Psoas muscle (tissue), 8 donors: ENCODE measurements around the gene TM4SF1. TPM values are rescaled to one million over a fixed set of nuclear protein-coding genes. Genes with fewer than 3 reads are reported as not detected.

Experiments
- ATAC-seq, 4 donors: fragments of 200-7000 bp; cut with Tn5 transposase; one replicate each; pipeline ENCODE4 v1.9.1; 2020; ENCODE audit warnings: moderate library complexity in 3 of 4, mild to moderate bottlenecking in 2 of 4
- DNase-seq, 2 donors: peaks; one replicate each; pipeline ENCODE4 v3.0.0-alpha.2; 2020
- H3K27ac ChIP-seq: fragments of 200-600 bp; one replicate; pipeline ENCODE4 v1.8.0; 2022
- H3K27me3 ChIP-seq, 3 donors: fragments of 200-600 bp in 1 of 3; one replicate each; pipeline versions ENCODE4 v1.6.1 to v1.8.0; 2013 to 2022; ENCODE audit warnings: low read length in 2 of 3, mild to moderate bottlenecking in 2 of 3, moderate library complexity in 1 of 3; ENCODE audit not compliant: insufficient read depth in 3 of 3
- H3K36me3 ChIP-seq, 2 donors: fragments of 200-600 bp in 1 of 2; one replicate each; pipeline versions ENCODE4 v1.6.1 to v1.8.0; 2013 to 2022; ENCODE audit warnings: low read depth in 1 of 2, mild to moderate bottlenecking in 1 of 2, moderate library complexity in 1 of 2; ENCODE audit not compliant: insufficient read depth in 1 of 2
- H3K4me1 ChIP-seq: fragments of 200-600 bp; one replicate; pipeline ENCODE4 v1.8.0; 2022
- H3K4me3 ChIP-seq: fragments of 200-600 bp; one replicate; pipeline ENCODE4 v1.8.0; 2022; ENCODE audit warnings: mild to moderate bottlenecking
- H3K9me3 ChIP-seq: fragments of 200-600 bp; one replicate; pipeline ENCODE4 v1.8.0; 2022
- WGBS, 3 donors: extraction: QIAGEN DNeasy Blood & Tissue Kit; methylation state at CpG; one replicate each; pipeline versions ENCODE4 v1.1.6 to v1.1.7; 2013; 5-methylcytosine and 5-hydroxymethylcytosine counted together
- intact Hi-C, 2 donors: fragments of 100-400 bp; cut with DNase I; formaldehyde crosslinking; loops; one replicate each; pipeline versions ENCODE4 v1.11.0 to v1.14.2; 2022
- polyA plus RNA-seq, 3 donors: library from polyadenylated mRNA; stranded (reverse); fragments of 200-250 nt; gene quantifications; one replicate each; pipeline ENCODE4 v1.2.3, GENCODE V29; 2013
- total RNA-seq, 4 donors: library from RNA; stranded (reverse); fragmentation: NEBNext Ultra II Directional in 2 of 4; extraction: Animal tissue kit (Norgen Biotek cat#: 25700) in 2 of 4; gene quantifications; one replicate each; pipeline versions ENCODE4 v1.2.1 to v1.2.4, GENCODE V29; 2021 to 2023
- TF ChIP-seq, protein P1 (sequence below): fragments of 200-600 bp; IDR thresholded peaks from one replicate; pipeline ENCODE4 v1.8.0; 2022; ENCODE audit warnings: antibody characterized with exemption
- donor health status: healthy with polysubstance abuse.
- donor health status: DM: no; HTN: no; CAD: no; lungs with moderate emphysema.
- donor health status: Bipolar disorder and iron deficiency.
- donor health status: healthy.
- donor health status: DM: yes; HTN: yes; CAD: no.
- donor health status: DM: no; HTN: no; CAD: no.
- donor health status: DM: no; HTN: no; CAD: no.
- donor health status: DM: yes; HTN: yes; CAD: no.

The TM4SF1 gene
- total and polyA plus RNA-seq, 7 donors = 30.7 to 61.1 (median 49.4) TPM

DNA sequence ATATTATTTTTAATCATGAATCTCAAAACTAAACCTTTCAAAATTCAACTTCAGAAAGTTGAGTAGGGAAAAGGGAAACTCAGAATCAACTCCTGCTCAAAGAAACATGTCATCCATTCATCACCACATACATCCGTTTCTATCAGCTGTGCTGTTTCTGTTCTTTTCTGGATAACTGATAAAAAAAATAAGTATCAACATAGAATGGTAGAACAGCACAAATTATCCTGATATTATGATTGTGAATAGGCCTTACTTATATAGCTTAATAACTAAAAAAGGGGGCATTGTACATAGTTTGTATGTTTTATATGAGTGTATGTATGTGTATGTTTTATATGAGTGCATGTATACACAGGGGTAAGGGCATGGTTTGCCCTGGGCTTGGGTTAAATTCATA lies 3.1 kb downstream of the TM4SF1 start:
- Histone ChIP-seq H3K27me3 (no peaks in the 10 kb centered on the region), H3K27ac (peak overlapping the region; percentile 31), H3K36me3 (peaks cover 0 to 5% of the 10 kb centered on the region in 2 donors), H3K9me3 (no peaks in the 10 kb centered on the region), H3K4me3 (peak overlapping the region; percentile 63), H3K4me1 (peaks cover 9% of the 10 kb centered on the region)
- WGBS, 3 donors = 69 to 77% (median 73%) methylated on average over 1 of the region's 1 CpG
- TF ChIP-seq, protein P1, sequence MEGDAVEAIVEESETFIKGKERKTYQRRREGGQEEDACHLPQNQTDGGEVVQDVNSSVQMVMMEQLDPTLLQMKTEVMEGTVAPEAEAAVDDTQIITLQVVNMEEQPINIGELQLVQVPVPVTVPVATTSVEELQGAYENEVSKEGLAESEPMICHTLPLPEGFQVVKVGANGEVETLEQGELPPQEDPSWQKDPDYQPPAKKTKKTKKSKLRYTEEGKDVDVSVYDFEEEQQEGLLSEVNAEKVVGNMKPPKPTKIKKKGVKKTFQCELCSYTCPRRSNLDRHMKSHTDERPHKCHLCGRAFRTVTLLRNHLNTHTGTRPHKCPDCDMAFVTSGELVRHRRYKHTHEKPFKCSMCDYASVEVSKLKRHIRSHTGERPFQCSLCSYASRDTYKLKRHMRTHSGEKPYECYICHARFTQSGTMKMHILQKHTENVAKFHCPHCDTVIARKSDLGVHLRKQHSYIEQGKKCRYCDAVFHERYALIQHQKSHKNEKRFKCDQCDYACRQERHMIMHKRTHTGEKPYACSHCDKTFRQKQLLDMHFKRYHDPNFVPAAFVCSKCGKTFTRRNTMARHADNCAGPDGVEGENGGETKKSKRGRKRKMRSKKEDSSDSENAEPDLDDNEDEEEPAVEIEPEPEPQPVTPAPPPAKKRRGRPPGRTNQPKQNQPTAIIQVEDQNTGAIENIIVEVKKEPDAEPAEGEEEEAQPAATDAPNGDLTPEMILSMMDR = no peak
- intact Hi-C loops = no loop called here
- DNase-seq (no peak), ATAC-seq (no peak)

DNA sequence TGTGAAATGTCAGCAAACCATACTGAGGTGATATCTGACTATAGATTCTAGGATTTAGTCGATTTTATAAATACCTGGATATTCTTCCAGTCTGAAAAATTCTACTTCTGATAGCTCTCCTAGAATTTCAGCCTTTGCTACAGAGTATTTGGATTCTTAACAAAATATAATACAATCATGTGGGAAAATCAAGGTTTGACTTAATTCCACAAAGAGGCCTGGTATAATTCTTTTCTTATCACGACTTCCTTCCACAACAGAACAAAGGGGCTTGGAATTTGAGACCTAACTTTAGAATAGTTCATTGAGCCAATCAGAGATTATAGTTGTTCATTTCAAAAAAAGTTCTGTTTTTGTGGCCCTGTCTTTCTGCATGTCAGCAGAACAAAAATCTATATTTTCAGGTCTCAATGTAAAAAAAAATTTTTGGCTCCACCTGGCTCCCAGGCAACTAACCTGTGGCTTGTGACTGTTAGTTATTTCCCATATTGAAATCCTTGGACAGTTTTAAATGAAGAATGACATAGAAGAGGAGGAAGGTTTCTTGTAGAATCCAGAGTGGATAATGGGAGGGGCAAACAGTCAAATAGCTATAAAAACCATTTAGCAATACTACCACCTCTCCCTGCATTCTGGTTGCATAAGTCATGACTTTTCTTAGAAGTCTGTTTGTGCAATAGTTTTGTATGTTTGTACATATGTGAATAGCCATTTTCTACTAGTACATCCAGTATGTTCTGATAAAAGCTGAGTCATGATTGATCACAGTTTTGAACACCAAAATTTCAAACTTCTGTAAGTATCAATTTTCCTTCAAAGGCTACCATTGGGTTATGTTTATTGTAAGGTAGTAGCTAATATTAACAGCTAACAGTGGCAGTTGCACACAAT lies 4.0 kb downstream of the TM4SF1 start:
- intact Hi-C loops = no loop called here
- Histone ChIP-seq H3K4me1 (peaks cover 9% of the 10 kb centered on the region), H3K27me3 (no peaks in the 10 kb centered on the region), H3K4me3 (peak overlapping the region; percentile 63), H3K27ac (peak overlapping the region; percentile 31), H3K9me3 (no peaks in the 10 kb centered on the region), H3K36me3 (peaks cover 0 to 5% of the 10 kb centered on the region in 2 donors)
- no peak for DNase-seq
- WGBS, 3 donors = 51 to 76% (median 75%) methylated on average over 2 of the region's 2 CpGs
- peak in 1 of 4 donors; percentile 40 for ATAC-seq
- TF ChIP-seq, protein P1 = no peak

- Histone ChIP-seq H3K27ac (peak overlapping the region; percentile 65), H3K36me3 (peaks cover 0 to 5% of the 10 kb centered on the region in 2 donors), H3K4me1 (peaks cover 19% of the 10 kb centered on the region), H3K9me3 (no peaks in the 10 kb centered on the region), H3K4me3 (peak overlapping the region; percentile 33), H3K27me3 (no peaks in the 10 kb centered on the region)
- intact Hi-C loops = no loop called here
- 75 to 84% (median 81%) methylated on average over 2 of the region's 2 CpGs for WGBS, 3 donors
- no peak for DNase-seq
- no peak for ATAC-seq
- TF ChIP-seq, protein P1 = no peak
Measured at GRCh38 chr3:149371723-149372114, 5.7 kb downstream of the TM4SF1 start.

GRCh38 chr3:149371001-149371722 lies 6.3 kb downstream of the TM4SF1 start:
- no peaks in the 10 kb centered on the region for H3K27me3 ChIP-seq
- peaks cover 21% of the 10 kb centered on the region for H3K4me1 ChIP-seq
- DNase-seq (no peak), ATAC-seq (peak in 1 of 4 donors; percentile 19)
- 64 to 68% (median 66%) methylated on average over 7 of the region's 7 CpGs for WGBS, 3 donors
- TF ChIP-seq, protein P1 = no peak
- H3K4me3 ChIP-seq = peak overlapping the region; percentile 33
- no peaks in the 10 kb centered on the region for H3K9me3 ChIP-seq
- H3K36me3 ChIP-seq = peaks cover 0 to 5% of the 10 kb centered on the region in 2 donors
- H3K27ac ChIP-seq = peak overlapping the region; percentile 65
- intact Hi-C loops = no loop called here
